ENCODE results near the gene BAIAP3.

DNA sequence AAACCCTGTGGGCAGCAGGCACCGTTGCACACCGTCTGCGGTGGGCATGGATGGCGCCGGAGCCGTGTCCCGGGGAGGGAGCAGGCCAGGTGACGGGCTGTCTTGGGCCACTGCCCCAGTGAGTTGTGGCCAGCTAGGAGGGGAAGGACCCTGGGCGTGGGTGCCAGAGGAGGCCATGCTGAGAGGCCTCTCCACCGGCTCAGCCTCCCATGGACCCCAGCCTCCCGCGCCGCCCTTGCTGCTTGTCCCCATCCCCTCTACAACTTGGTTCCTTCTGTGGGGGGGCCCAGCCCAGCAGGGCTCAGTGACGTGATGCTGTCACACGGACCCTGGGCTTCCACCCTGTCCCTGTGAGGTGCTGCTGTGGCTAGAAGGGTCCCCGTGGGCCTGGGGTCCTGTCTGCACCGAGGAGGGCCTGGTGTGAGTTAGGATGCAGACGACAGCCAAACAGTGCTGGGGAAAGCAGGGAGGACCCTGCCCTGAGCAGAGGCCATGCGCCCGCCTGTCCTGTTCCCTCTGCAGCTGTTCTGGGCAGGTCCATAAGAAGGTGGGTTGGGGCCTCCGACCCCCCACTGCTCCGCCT is 12.7 kb upstream of the BAIAP3 start:
- TF ChIP-seq, protein P1, sequence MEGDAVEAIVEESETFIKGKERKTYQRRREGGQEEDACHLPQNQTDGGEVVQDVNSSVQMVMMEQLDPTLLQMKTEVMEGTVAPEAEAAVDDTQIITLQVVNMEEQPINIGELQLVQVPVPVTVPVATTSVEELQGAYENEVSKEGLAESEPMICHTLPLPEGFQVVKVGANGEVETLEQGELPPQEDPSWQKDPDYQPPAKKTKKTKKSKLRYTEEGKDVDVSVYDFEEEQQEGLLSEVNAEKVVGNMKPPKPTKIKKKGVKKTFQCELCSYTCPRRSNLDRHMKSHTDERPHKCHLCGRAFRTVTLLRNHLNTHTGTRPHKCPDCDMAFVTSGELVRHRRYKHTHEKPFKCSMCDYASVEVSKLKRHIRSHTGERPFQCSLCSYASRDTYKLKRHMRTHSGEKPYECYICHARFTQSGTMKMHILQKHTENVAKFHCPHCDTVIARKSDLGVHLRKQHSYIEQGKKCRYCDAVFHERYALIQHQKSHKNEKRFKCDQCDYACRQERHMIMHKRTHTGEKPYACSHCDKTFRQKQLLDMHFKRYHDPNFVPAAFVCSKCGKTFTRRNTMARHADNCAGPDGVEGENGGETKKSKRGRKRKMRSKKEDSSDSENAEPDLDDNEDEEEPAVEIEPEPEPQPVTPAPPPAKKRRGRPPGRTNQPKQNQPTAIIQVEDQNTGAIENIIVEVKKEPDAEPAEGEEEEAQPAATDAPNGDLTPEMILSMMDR (conservative IDR thresholded peaks at IDR 0.05; ENCODE audit: low read length), result no peak
- TF ChIP-seq EZH2phosphoT487 (IDR thresholded peaks at IDR 0.05; ENCODE audit: borderline replicate concordance, low read depth, low read length), result no peak

Data from OCI-LY7 (cell line).